CD4-positive, alpha-beta T cell treated with Interleukin-17A for 1 hour (primary cell): ENCODE data around the gene PIP5K1A.
A peak's percentile ranks its signal among the peaks of the same experiment; 100 is the strongest.
"Not testable (repeated sequence)": the region's sequence is repeated elsewhere in the genome, so short reads cannot be mapped to it uniquely, and the experiment has no call there.

ENCODE experiments used
- DNase-seq: peaks from one replicate; pipeline ENCODE4 v3.0.0-alpha.2; 2020

Gene PIP5K1A

GRCh38 chr1:151193856-151194255 is 4.5 kb upstream of the PIP5K1A start:
- no peak for DNase-seq

GRCh38 chr1:151194894-151195594 is 3.3 kb upstream of the PIP5K1A start:
- DNase-seq: not testable (repeated sequence)

- peak; percentile 76 for DNase-seq
These were observed 2.0 kb upstream of the PIP5K1A start for GRCh38 chr1:151196292-151196800.

- DNase-seq: peak; percentile 5
These were observed 494 bp upstream of the PIP5K1A start for GRCh38 chr1:151197863-151198253.

GRCh38 chr1:151199873-151200581 is 1.7 kb downstream of the PIP5K1A start:
- DNase-seq: peak; percentile 24

- DNase-seq: not testable (repeated sequence)
These were observed 7.1 kb downstream of the PIP5K1A start for GRCh38 chr1:151205381-151205965.

GRCh38 chr1:151210830-151211229 is 12.5 kb downstream of the PIP5K1A start:
- no peak for DNase-seq

GRCh38 chr1:151211972-151212705 is 13.8 kb downstream of the PIP5K1A start:
- no peak for DNase-seq

- no peak for DNase-seq
These were observed 15.2 kb downstream of the PIP5K1A start for GRCh38 chr1:151213560-151213959.

GRCh38 chr1:151221616-151222015 is 23.3 kb downstream of the PIP5K1A start:
- DNase-seq: no peak

- no peak for DNase-seq
These were observed 23.8 kb downstream of the PIP5K1A start for GRCh38 chr1:151222130-151222529.

- no peak for DNase-seq
These were observed 36.9 kb downstream of the PIP5K1A start for GRCh38 chr1:151235235-151235634.

- no peak for DNase-seq
These were observed 39.5 kb downstream of the PIP5K1A start for GRCh38 chr1:151237678-151238466.

GRCh38 chr1:151238467-151238739 is 40.1 kb downstream of the PIP5K1A start:
- DNase-seq: no peak

- DNase-seq: no peak
These were observed 44.1 kb downstream of the PIP5K1A start for GRCh38 chr1:151242442-151242841.

GRCh38 chr1:151243683-151244216 is 45.4 kb downstream of the PIP5K1A start:
- DNase-seq: no peak

GRCh38 chr1:151246786-151247185 is 48.4 kb downstream of the PIP5K1A start:
- no peak for DNase-seq

- DNase-seq: peak; percentile 83
These were observed 53.5 kb downstream of the PIP5K1A start for GRCh38 chr1:151251656-151252470.

- DNase-seq: peak; percentile 97
These were observed 56.2 kb downstream of the PIP5K1A start, which contains the start of gene PSMD4 for GRCh38 chr1:151254217-151255213. Gene PSMD4 (plus strand): TSS chr1:151254734. CDS start chr1:151254783, 49 bp downstream.

GRCh38 chr1:151255381-151255780 is 57.0 kb downstream of the PIP5K1A start:
- DNase-seq: no peak
